H1 (cell line): ENCODE measurements around the gene TBX3. TPM values are rescaled to one million over a fixed set of nuclear protein-coding genes. Genes with fewer than 3 reads are reported as not detected.

ENCODE experiments used
- ASH2L ChIP-seq: fragments of 200-600, 300-600 bp; sonication (generic); IDR thresholded peaks from one replicate; pipeline ENCODE4 v1.7.1; 2017; ENCODE audit warnings: low read length
- CHD7 ChIP-seq: fragments of 300-600 bp; sonication (generic); IDR thresholded peaks from 2 replicates; pipeline ENCODE4 v1.7.1; 2012; ENCODE audit warnings: low read length, moderate library complexity, mild to moderate bottlenecking, inconsistent platforms; ENCODE audit not compliant: insufficient replicate concordance
- CTBP2 ChIP-seq: IDR thresholded peaks from 2 replicates; pipeline ENCODE4 v1.7.0; 2011; ENCODE audit warnings: borderline replicate concordance, mild to moderate bottlenecking, moderate library complexity, mixed read lengths, low read length; ENCODE audit not compliant: insufficient read depth, insufficient read length
- E2F6 ChIP-seq: IDR thresholded peaks from 2 replicates; pipeline ENCODE4 v1.6.1; 2012; ENCODE audit warnings: inconsistent platforms
- HDAC6 ChIP-seq: IDR thresholded peaks from one replicate; pipeline ENCODE4 v1.7.1; 2012; ENCODE audit warnings: low read depth, mild to moderate bottlenecking, inconsistent platforms, low read length, moderate library complexity
- JUN ChIP-seq: IDR thresholded peaks from 2 replicates; pipeline ENCODE4 v1.6.1; 2011; ENCODE audit warnings: low read depth, mild to moderate bottlenecking, improper control_type of control experiment, low read length
- SIN3A ChIP-seq, 2 experiments: IDR thresholded peaks in 1 of 2; conservative IDR thresholded peaks in 1 of 2; 2 replicates each; pipeline ENCODE4 v1.6.1; 2011 to 2012; ENCODE audit warnings: low read length in 2 of 2, improper control_type of control experiment in 1 of 2, low read depth in 1 of 2, mild to moderate bottlenecking in 1 of 2
- TAF7 ChIP-seq: optimal IDR thresholded peaks from 2 replicates; pipeline ENCODE3; 2011; ENCODE audit warnings: low read depth, mild to moderate bottlenecking, inconsistent platforms, low read length, moderate library complexity, borderline replicate concordance
- TEAD4 ChIP-seq: IDR thresholded peaks from 2 replicates; pipeline ENCODE4 v1.6.1; 2012; ENCODE audit warnings: low read depth, low read length, inconsistent platforms, mixed read lengths
- ZNF274 ChIP-seq: IDR thresholded peaks from 2 replicates; pipeline ENCODE4 v1.7.0; 2012; ENCODE audit warnings: low read length, borderline replicate concordance; ENCODE audit errors: extremely low read depth
- polyA plus RNA-seq, 7 experiments: library from polyadenylated mRNA; depleted of rRNA in 3 of 7; stranded (reverse) in 5 of 7; unstranded in 2 of 7; fragments of >200 nt in 5 of 7; fragments of 200-250 nt in 2 of 7; gene quantifications; 1 replicate in 5 of 7; 2 replicates in 1 of 7; 4 replicates in 1 of 7; pipeline versions ENCODE4 v1.2.1 to v1.2.3, GENCODE V29; 2011 to 2013; ENCODE audit warnings: missing spikeins in 2 of 7, mixed read lengths in 2 of 7
- total RNA-seq: library from RNA; stranded (reverse); fragmentation: NEBNext Ultra II Directional; extraction: Animal tissue kit (Norgen Biotek cat#: 25700); gene quantifications from 2 replicates; pipeline ENCODE4 v1.2.1, GENCODE V29; 2021

The TBX3 gene
- total and polyA plus RNA-seq, 2 of the 8 experiments (the other 6 are each of a cell fraction or from before 2014, with no cell fraction given) = 0.09 to 1.0 TPM

GRCh38 chr12:114673169-114673833 lies 10.7 kb downstream of the TBX3 start (continued):
- no peak for TF ChIP-seq E2F6
- no peak for TF ChIP-seq ZNF274
- TF ChIP-seq CTBP2 = peak; percentile 95
- TF ChIP-seq SIN3A (conservative IDR thresholded peaks at IDR 0.05 in 1 of 2, IDR thresholded peaks at IDR 0.05 in 1 of 2; ENCODE audit: low read depth in 1 of 2, low read length in 2 of 2) = no peak
- TF ChIP-seq HDAC6 = no peak
- TF ChIP-seq ASH2L = peak; percentile 19
- TF ChIP-seq TEAD4 = no peak
- no peak for TF ChIP-seq TAF7
- TF ChIP-seq CHD7 = no peak
- no peak for TF ChIP-seq JUN
